ENCODE data around the gene HNRNPA3.

DNA sequence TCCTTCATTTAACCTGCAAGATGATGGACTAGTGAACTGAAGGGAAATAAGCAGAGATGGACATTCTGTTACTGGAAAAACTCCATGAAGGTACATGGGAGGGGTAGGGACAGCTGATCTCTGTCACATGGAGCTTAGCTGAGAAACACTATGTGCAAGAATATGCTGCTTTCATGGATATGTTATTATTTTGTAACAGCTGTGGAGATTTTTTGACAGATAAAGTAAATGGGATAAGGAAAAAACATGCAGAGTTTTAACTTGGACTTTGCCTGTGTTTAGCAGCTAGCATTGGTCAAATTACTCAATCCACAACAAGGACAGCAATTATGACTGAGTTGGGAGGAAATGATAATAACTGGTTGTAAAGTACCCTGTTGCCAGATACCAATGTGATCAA, 28.7 kb upstream of the HNRNPA3 start:
- TF ChIP-seq NFRKB (IDR thresholded peaks at IDR 0.05), result no peak
- TF ChIP-seq CTBP1 (IDR thresholded peaks at IDR 0.05; ENCODE audit: borderline replicate concordance), result no peak
- TF ChIP-seq FOXM1 (IDR thresholded peaks at IDR 0.05; ENCODE audit: borderline replicate concordance), result no peak
- TF ChIP-seq SUZ12 (IDR thresholded peaks at IDR 0.05), result no peak
- TF ChIP-seq FOXK2 (IDR thresholded peaks at IDR 0.05), result no peak
- no peak for TF ChIP-seq ARNT (IDR thresholded peaks at IDR 0.05)
- TF ChIP-seq BHLHE40 (IDR thresholded peaks at IDR 0.05; ENCODE audit: borderline replicate concordance), result no peak

Measured in HEK293T (cell line).